B cell (primary cell): ENCODE results near the gene DPAGT1. TPM values are rescaled to one million over a fixed set of nuclear protein-coding genes. Genes with fewer than 3 reads are reported as not detected.

Experiments used
- ATAC-seq: fragments of 200-7000 bp; cut with Tn5 transposase; one replicate; pipeline ENCODE4 v1.10.0; 2021; ENCODE audit warnings: low read depth, mild to moderate bottlenecking, moderate number of reproducible peaks, moderate library complexity
- CTCF ChIA-PET: fragments of 350-600 bp; sonication (Branson Sonifier 250); formaldehyde crosslinking; loops from one replicate; lab custom pipeline; 2021; ENCODE audit warnings: antibody characterized with exemption, inconsistent platforms; lab: Charles Lee
- POLR2A ChIA-PET: fragments of 350-600 bp; sonication (Branson Sonifier 250); formaldehyde crosslinking; loops from one replicate; lab custom pipeline; 2021; ENCODE audit warnings: antibody characterized with exemption; lab: Charles Lee
- DNase-seq: peaks from one replicate; pipeline ENCODE4 v3.0.0; 2013
- H2AFZ ChIP-seq: 2 replicates; pipeline ENCODE4 v1.6.1; 2012; ENCODE audit warnings: mild to moderate bottlenecking, low read depth, low read length; ENCODE audit not compliant: insufficient read depth, poor library complexity, severe bottlenecking
- H3K27ac ChIP-seq, 2 donors: 1 replicate in 1 of 2; 2 replicates in 1 of 2; pipeline ENCODE4 v1.5.1; 2012 to 2013; ENCODE audit warnings: low read length in 2 of 2, mild to moderate bottlenecking in 2 of 2, moderate library complexity in 1 of 2
- H3K27me3 ChIP-seq, 4 experiments: fragments of 200-600 bp in 1 of 4; sonication (generic) in 1 of 4; replicated peaks in 1 of 4; 1 replicate in 2 of 4; 2 replicates in 2 of 4; pipeline versions ENCODE4 v1.6.1 to v1.7.0; 2013 to 2016; ENCODE audit warnings: low read length in 3 of 4, mild to moderate bottlenecking in 2 of 4, mixed read lengths in 1 of 4, moderate library complexity in 1 of 4; ENCODE audit not compliant: insufficient read depth in 4 of 4, control insufficient read depth in 3 of 4; ENCODE audit errors: control extremely low read depth in 1 of 4
- H3K36me3 ChIP-seq, 2 experiments: replicated peaks in 1 of 2; 1 replicate in 1 of 2; 2 replicates in 1 of 2; pipeline versions ENCODE4 v1.6.1 to v1.7.1; 2013; ENCODE audit warnings: low read length in 1 of 2; ENCODE audit not compliant: insufficient read depth in 2 of 2, control insufficient read depth in 1 of 2; ENCODE audit errors: control extremely low read depth in 1 of 2, extremely low read depth in 1 of 2
- H3K4me1 ChIP-seq, 2 donors: fragments of 200-600 bp in 1 of 2; sonication (generic) in 1 of 2; 1 replicate in 1 of 2; 2 replicates in 1 of 2; pipeline versions ENCODE4 v1.5.1 to v1.6.1; 2013 to 2017; ENCODE audit warnings: low read length in 2 of 2; ENCODE audit not compliant: control insufficient read depth in 2 of 2, insufficient read depth in 2 of 2
- H3K4me2 ChIP-seq: replicated peaks from 2 replicates; pipeline ENCODE3; 2012; ENCODE audit warnings: mild to moderate bottlenecking, low read depth, low read length; ENCODE audit not compliant: poor library complexity, severe bottlenecking
- H3K4me3 ChIP-seq, 5 experiments: fragments of 200-600 bp in 1 of 5; sonication (generic) in 1 of 5; 1 replicate in 3 of 5; 2 replicates in 2 of 5; pipeline versions ENCODE4 v1.5.1 to v1.7.0; 2011 to 2016; ENCODE audit warnings: low read length in 4 of 5, mild to moderate bottlenecking in 4 of 5, low read depth in 2 of 5, control low read depth in 1 of 5, moderate library complexity in 1 of 5; ENCODE audit not compliant: insufficient read depth in 1 of 5; ENCODE audit errors: control extremely low read depth in 1 of 5, extremely low read depth in 1 of 5
- H3K79me2 ChIP-seq: fragments of 200-600 bp; sonication (generic); one replicate; pipeline ENCODE4 v1.6.0; 2016; ENCODE audit warnings: low read length; ENCODE audit not compliant: control insufficient read depth, insufficient read depth
- H3K9ac ChIP-seq: fragments of 200-600 bp; sonication (generic); 2 replicates; pipeline ENCODE4 v1.6.1; 2017; ENCODE audit warnings: mild to moderate bottlenecking, low read length, moderate library complexity
- H3K9me3 ChIP-seq, 3 donors: one replicate each; pipeline versions ENCODE4 v1.6.1 to v1.7.1; 2013; ENCODE audit warnings: low read length in 2 of 3; ENCODE audit not compliant: control insufficient read depth in 2 of 3, insufficient read depth in 1 of 3; ENCODE audit errors: control extremely low read depth in 1 of 3
- H4K20me1 ChIP-seq: 2 replicates; pipeline ENCODE4 v1.6.0; 2012; ENCODE audit warnings: mild to moderate bottlenecking, low read length; ENCODE audit not compliant: insufficient read depth, control insufficient read depth, poor library complexity, severe bottlenecking
- H3K27ac Mint-ChIP-seq: one replicate; pipeline ENCODE4 v1.8.0; 2021; ENCODE audit warnings: mixed read lengths
- H3K27me3 Mint-ChIP-seq: one replicate; pipeline ENCODE4 v1.8.0; 2021; ENCODE audit warnings: mixed read lengths
- H3K4me1 Mint-ChIP-seq: one replicate; pipeline ENCODE4 v1.8.0; 2021; ENCODE audit warnings: mixed read lengths
- H3K4me3 Mint-ChIP-seq: one replicate; pipeline ENCODE4 v1.8.0; 2021; ENCODE audit warnings: mixed read lengths
- H3K9me3 Mint-ChIP-seq: one replicate; pipeline ENCODE4 v1.8.0; 2022; ENCODE audit warnings: mixed read lengths; ENCODE audit not compliant: insufficient read depth
- EZH2 ChIP-seq: IDR thresholded peaks from 2 replicates; pipeline ENCODE4 v1.6.1; 2012; ENCODE audit warnings: borderline replicate concordance, low read depth, mild to moderate bottlenecking, moderate library complexity, low read length; ENCODE audit not compliant: insufficient read depth, poor library complexity, severe bottlenecking
- WGBS: methylation state at CpG from one replicate; pipeline ENCODE4 v1.1.5; 2013; ENCODE audit warnings: missing lambda C conversion rate; ENCODE audit not compliant: insufficient coverage; 5-methylcytosine and 5-hydroxymethylcytosine counted together
- intact Hi-C: fragments of 100-400 bp; cut with micrococcal nuclease; formaldehyde crosslinking; loops from one replicate; pipeline ENCODE4 v1.10.0; 2022
- polyA plus RNA-seq: library from polyadenylated mRNA; depleted of rRNA; stranded (reverse); fragments of >200 nt; gene quantifications from 2 replicates; pipeline ENCODE4 v1.2.3, GENCODE V29; 2012
- total RNA-seq, 2 donors: library from RNA; stranded (reverse); fragments of 120-200 nt in 1 of 2; gene quantifications; 1 replicate in 1 of 2; 2 replicates in 1 of 2; pipeline versions ENCODE4 v1.2.3 to v1.2.4, GENCODE V29; 2013 to 2022
- TF ChIP-seq, protein P1 (sequence below): fragments of 200-600 bp; IDR thresholded peaks from one replicate; pipeline ENCODE4 v1.8.0; 2022; ENCODE audit warnings: antibody characterized with exemption, mild to moderate bottlenecking

Gene DPAGT1
- total and polyA plus RNA-seq, 2 donors (not counting 1 experiment from before 2014, with no cell fraction given): 38.3 to 64.3 TPM

DNA sequence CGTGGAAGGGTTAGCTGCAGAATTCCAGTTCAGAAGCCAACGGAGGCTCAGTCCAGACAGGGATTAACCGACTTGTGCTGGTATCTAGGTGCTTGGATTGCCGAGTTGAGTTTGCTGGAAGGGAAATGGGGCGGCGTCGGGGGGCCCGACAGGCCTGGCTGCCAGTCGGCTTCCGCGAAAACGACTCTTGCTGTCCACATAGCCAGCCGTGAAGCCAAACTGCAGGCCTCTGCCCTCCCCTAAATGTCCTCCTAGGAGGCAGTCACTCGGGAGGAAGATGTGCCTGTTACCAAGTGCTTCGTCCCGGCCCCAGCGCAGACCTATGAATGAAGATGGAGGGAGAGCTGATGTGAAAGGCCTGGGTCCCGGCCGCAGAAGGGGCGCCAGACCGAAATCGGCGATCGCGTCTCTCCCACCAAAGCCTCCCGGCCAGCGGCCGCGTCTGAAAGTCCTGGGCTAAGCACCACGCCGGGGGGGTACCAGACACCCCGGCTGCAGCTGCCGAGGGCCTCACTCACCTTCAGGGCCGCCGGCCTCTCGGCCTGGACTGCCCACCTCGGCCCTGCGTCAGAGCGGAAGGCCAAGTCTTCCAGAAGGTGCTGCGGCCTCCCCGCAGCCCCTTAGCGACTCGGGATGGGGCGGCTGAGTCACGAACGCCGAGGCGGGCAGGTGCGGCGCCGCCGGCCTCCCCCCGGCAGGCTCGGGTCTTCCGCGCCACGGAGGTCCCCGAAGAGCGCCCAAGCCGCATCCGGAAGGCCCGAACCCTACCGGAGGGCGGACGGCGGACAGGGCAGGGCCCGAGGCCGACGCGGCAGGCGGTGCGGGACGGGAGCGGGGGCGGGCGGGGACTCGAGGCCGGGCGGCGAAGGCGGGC is 7.5 kb downstream of the DPAGT1 start:
- H2AFZ ChIP-seq: peak overlapping the region; percentile 72
- H3K9ac ChIP-seq: peak overlapping the region; percentile 83
- peaks cover 11% of the 10 kb centered on the region for H4K20me1 ChIP-seq
- 1% methylated on average over 79 of the region's 81 CpGs for WGBS
- DNase-seq (no peak), ATAC-seq (peak; percentile 3)
- peaks cover 31% of the 10 kb centered on the region for H3K79me2 ChIP-seq
- Mint-ChIP-seq H3K27me3 (no peaks in the 10 kb centered on the region), H3K4me3 (peak overlapping the region; percentile 96), H3K4me1 (peaks cover 45% of the 10 kb centered on the region), H3K27ac (peak overlapping the region; percentile 87), H3K9me3 (no peaks in the 10 kb centered on the region)
- H3K27me3 ChIP-seq: no peaks in the 10 kb centered on the region
- peaks cover 8 to 21% of the 10 kb centered on the region in 2 experiments for H3K36me3 ChIP-seq
- H3K9me3 ChIP-seq: no peaks in the 10 kb centered on the region
- TF ChIP-seq EZH2: no peak
- TF ChIP-seq, protein P1, sequence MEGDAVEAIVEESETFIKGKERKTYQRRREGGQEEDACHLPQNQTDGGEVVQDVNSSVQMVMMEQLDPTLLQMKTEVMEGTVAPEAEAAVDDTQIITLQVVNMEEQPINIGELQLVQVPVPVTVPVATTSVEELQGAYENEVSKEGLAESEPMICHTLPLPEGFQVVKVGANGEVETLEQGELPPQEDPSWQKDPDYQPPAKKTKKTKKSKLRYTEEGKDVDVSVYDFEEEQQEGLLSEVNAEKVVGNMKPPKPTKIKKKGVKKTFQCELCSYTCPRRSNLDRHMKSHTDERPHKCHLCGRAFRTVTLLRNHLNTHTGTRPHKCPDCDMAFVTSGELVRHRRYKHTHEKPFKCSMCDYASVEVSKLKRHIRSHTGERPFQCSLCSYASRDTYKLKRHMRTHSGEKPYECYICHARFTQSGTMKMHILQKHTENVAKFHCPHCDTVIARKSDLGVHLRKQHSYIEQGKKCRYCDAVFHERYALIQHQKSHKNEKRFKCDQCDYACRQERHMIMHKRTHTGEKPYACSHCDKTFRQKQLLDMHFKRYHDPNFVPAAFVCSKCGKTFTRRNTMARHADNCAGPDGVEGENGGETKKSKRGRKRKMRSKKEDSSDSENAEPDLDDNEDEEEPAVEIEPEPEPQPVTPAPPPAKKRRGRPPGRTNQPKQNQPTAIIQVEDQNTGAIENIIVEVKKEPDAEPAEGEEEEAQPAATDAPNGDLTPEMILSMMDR: no peak
- peak overlapping the region; percentile 91 for H3K4me2 ChIP-seq
- ChIA-PET POLR2A (interaction anchor here (0.7 to 2.3 kb wide), 10 partner anchors 8 to 302 kb away, joined by 3 to 17 read pairs (median 6); partner anchors contain the start of genes C2CD2L, CENATAC, HINFP and HMBS), CTCF (interaction anchor here (1.0 to 2.4 kb wide), 10 partner anchors 9 to 230 kb away, joined by 3 to 13 read pairs (median 4); partner anchors contain the start of genes C2CD2L, CBL, HINFP and HMBS)
- peak overlapping the region; percentile 31 to 91 (median 85) for H3K4me3 ChIP-seq
- peaks cover 22 to 40% of the 10 kb centered on the region in 2 donors for H3K4me1 ChIP-seq
- intact Hi-C loops: no loop called here
- H3K27ac ChIP-seq: peak overlapping the region; percentile 69 to 76
